Panc1 (cell line): ENCODE measurements around the gene GPR55.

Experiments
- POLR2AphosphoS5 ChIP-seq: IDR thresholded peaks from 2 replicates; pipeline ENCODE4 v1.6.1; 2012; ENCODE audit warnings: mild to moderate bottlenecking, low read depth, low read length, moderate library complexity
- SIN3A ChIP-seq: IDR thresholded peaks from 2 replicates; pipeline ENCODE4 v1.6.1; 2012; ENCODE audit warnings: low read depth, mild to moderate bottlenecking, low read length, moderate library complexity, borderline replicate concordance; ENCODE audit not compliant: insufficient read depth
- TF ChIP-seq, protein P1 (sequence below): fragments of 450-650 bp; IDR thresholded peaks from 2 replicates; pipeline ENCODE4 v1.5.1; 2017; ENCODE audit warnings: mild to moderate bottlenecking

DNA sequence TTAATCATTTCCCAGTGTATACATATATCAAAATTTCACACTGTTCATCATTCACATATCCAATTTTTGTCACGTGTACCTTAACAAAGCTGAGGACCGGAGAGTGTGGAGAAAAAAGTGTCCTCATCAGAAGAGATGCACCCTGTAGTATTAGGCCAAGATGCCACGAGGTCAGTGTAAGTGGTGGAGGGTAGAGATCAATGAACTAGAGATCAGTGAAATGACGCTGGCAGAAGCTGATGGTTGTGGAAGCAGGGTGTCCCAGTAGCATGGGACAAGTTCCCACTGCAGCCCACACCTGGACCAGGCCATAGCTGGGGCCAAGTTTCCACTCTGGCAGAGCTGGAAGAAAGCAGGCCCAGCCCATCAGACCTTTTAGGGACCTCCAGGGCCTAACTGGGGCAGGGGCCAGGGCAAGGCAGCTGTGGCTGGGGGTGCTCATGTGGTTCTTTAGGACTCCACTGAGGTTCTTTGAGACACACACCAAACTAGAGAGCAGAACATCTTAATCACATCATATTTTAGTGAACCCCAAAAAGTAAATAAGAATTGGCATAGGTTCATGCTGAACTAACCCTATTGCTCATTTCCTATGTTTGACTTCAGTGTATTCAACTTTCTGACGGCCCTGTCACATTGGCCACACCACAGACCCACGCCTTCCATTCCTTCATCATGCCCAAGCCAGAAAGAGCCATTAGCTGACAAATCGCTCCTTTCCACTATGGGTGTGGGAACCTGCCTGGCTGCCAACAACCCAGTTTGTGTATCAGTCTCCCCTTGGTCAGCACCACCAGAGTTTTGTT is 21.6 kb upstream of the GPR55 start:
- TF ChIP-seq, protein P1, sequence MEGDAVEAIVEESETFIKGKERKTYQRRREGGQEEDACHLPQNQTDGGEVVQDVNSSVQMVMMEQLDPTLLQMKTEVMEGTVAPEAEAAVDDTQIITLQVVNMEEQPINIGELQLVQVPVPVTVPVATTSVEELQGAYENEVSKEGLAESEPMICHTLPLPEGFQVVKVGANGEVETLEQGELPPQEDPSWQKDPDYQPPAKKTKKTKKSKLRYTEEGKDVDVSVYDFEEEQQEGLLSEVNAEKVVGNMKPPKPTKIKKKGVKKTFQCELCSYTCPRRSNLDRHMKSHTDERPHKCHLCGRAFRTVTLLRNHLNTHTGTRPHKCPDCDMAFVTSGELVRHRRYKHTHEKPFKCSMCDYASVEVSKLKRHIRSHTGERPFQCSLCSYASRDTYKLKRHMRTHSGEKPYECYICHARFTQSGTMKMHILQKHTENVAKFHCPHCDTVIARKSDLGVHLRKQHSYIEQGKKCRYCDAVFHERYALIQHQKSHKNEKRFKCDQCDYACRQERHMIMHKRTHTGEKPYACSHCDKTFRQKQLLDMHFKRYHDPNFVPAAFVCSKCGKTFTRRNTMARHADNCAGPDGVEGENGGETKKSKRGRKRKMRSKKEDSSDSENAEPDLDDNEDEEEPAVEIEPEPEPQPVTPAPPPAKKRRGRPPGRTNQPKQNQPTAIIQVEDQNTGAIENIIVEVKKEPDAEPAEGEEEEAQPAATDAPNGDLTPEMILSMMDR = no peak
- TF ChIP-seq POLR2AphosphoS5 (no peak), SIN3A (no peak)
